CD4-positive, CD25-positive, alpha-beta regulatory T cell (primary cell): Measurements from ENCODE around the gene ASAP2. TPM values are rescaled to one million over a fixed set of nuclear protein-coding genes. Genes with fewer than 3 reads are reported as not detected.

ENCODE experiments used
- ATAC-seq, 2 donors: fragments of 150-1000 bp; cut with Tn5 transposase; one replicate each; pipeline ENCODE4 v1.10.0; 2021; ENCODE audit warnings: low read depth in 2 of 2, moderate number of reproducible peaks in 2 of 2, moderate library complexity in 1 of 2
- DNase-seq, 3 donors: peaks; one replicate each; pipeline versions ENCODE4 v3.0.0 to v3.0.0-alpha.2; 2012 to 2022; ENCODE audit warnings: mixed read lengths in 1 of 3
- H3K27ac ChIP-seq: one replicate; pipeline ENCODE4 v1.7.0; 2013; ENCODE audit warnings: mild to moderate bottlenecking, low read length; ENCODE audit not compliant: insufficient read depth, poor library complexity, severe bottlenecking
- H3K27me3 ChIP-seq: one replicate; pipeline ENCODE4 v1.7.0; 2013; ENCODE audit warnings: low read length; ENCODE audit not compliant: control insufficient read depth, insufficient read depth
- H3K36me3 ChIP-seq: one replicate; pipeline ENCODE4 v1.7.0; 2013; ENCODE audit warnings: mild to moderate bottlenecking, low read length, moderate library complexity; ENCODE audit not compliant: control insufficient read depth, insufficient read depth
- H3K4me1 ChIP-seq: 2 replicates; pipeline ENCODE4 v1.7.0; 2013; ENCODE audit warnings: mild to moderate bottlenecking, low read length; ENCODE audit not compliant: insufficient read depth, control insufficient read depth, poor library complexity, severe bottlenecking
- H3K4me3 ChIP-seq: one replicate; pipeline ENCODE4 v1.7.0; 2013; ENCODE audit warnings: low read depth, mild to moderate bottlenecking, low read length, moderate library complexity
- H3K9me3 ChIP-seq, 2 experiments: 1 replicate in 1 of 2; 2 replicates in 1 of 2; pipeline ENCODE4 v1.7.0; 2013; ENCODE audit warnings: low read length in 2 of 2, mild to moderate bottlenecking in 1 of 2, moderate library complexity in 1 of 2; ENCODE audit not compliant: control insufficient read depth in 2 of 2
- H3K27ac Mint-ChIP-seq, 3 donors: one replicate each; pipeline ENCODE4 v1.8.0; 2020 to 2022; ENCODE audit warnings: mild to moderate bottlenecking in 3 of 3, mixed read lengths in 3 of 3, moderate library complexity in 2 of 3
- H3K27me3 Mint-ChIP-seq: one replicate; pipeline ENCODE4 v1.8.0; 2022; ENCODE audit warnings: mild to moderate bottlenecking, mixed read lengths
- H3K36me3 Mint-ChIP-seq: one replicate; pipeline ENCODE4 v1.8.0; 2020; ENCODE audit warnings: mixed read lengths
- H3K4me1 Mint-ChIP-seq, 4 donors: one replicate each; pipeline ENCODE4 v1.8.0; 2020 to 2022; ENCODE audit warnings: mixed read lengths in 4 of 4, mild to moderate bottlenecking in 1 of 4
- H3K4me3 Mint-ChIP-seq, 4 donors: one replicate each; pipeline ENCODE4 v1.8.0; 2020 to 2022; ENCODE audit warnings: mild to moderate bottlenecking in 4 of 4, mixed read lengths in 4 of 4, moderate library complexity in 3 of 4
- H3K9me3 Mint-ChIP-seq, 7 donors: one replicate each; pipeline ENCODE4 v1.8.0; 2020 to 2022; ENCODE audit warnings: mixed read lengths in 7 of 7, mild to moderate bottlenecking in 3 of 7, moderate library complexity in 2 of 7
- polyA plus RNA-seq, 4 donors: library from polyadenylated mRNA; unstranded; fragments of 300-500 nt; fragmentation: Illumina TruSeq; gene quantifications; one replicate each; pipeline ENCODE4 v1.2.3, GENCODE V29; 2021
- total RNA-seq: library from RNA; stranded (reverse); gene quantifications from one replicate; pipeline ENCODE4 v1.2.3, GENCODE V29; 2022

Gene ASAP2
- total and polyA plus RNA-seq, 5 donors from 2014 or later, result 1.5 TPM; not detected in 4

DNA sequence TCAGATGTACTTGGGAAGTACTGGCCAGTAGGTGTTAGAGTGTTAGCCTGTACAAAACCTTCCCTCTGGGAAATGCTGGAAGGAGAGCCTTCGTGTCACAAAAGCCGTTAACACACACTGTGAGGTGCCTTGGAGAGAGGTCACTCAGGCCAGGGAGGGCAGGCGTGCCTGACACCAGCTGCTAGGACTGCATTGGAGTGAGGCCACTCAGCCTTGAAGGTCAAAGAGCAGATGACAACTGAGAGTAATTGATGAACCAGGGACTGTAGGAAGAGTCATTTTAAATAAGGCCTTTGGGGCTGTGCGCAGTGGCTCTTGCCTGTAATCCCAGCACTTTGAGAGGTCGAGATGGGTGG lies 45.4 kb downstream of the ASAP2 start:
- Mint-ChIP-seq H3K36me3 (no peaks in the 10 kb centered on the region), H3K27me3 (peaks cover 11% of the 10 kb centered on the region), H3K4me3 (no peak overlapping the region), H3K9me3 (no peaks in the 10 kb centered on the region), H3K4me1 (no peaks in the 10 kb centered on the region), H3K27ac (no peak overlapping the region)
- H3K27ac ChIP-seq, result no peak overlapping the region
- H3K9me3 ChIP-seq, result no peaks in the 10 kb centered on the region
- H3K4me3 ChIP-seq, result no peak overlapping the region
- H3K27me3 ChIP-seq, result no peaks in the 10 kb centered on the region
- no peaks in the 10 kb centered on the region for H3K4me1 ChIP-seq
- no peak for DNase-seq
- H3K36me3 ChIP-seq, result no peaks in the 10 kb centered on the region
- no peak for ATAC-seq

GRCh38 chr2:9255416-9255815 lies 48.8 kb downstream of the ASAP2 start:
- Histone ChIP-seq H3K9me3 (no peaks in the 10 kb centered on the region), H3K4me1 (no peaks in the 10 kb centered on the region), H3K27ac (no peak overlapping the region), H3K27me3 (no peaks in the 10 kb centered on the region), H3K36me3 (no peaks in the 10 kb centered on the region), H3K4me3 (no peak overlapping the region)
- Mint-ChIP-seq H3K9me3 (peaks cover 0 to 2% (median 0%) of the 10 kb centered on the region in 7 donors), H3K4me3 (no peak overlapping the region), H3K27me3 (peaks cover 20% of the 10 kb centered on the region), H3K27ac (no peak overlapping the region), H3K4me1 (no peaks in the 10 kb centered on the region), H3K36me3 (no peaks in the 10 kb centered on the region)
- ATAC-seq, result no peak
- DNase-seq, result no peak

- peaks cover 0 to 2% (median 0%) of the 10 kb centered on the region in 7 donors for H3K9me3 Mint-ChIP-seq
- Histone ChIP-seq H3K9me3 (no peaks in the 10 kb centered on the region), H3K27ac (no peak overlapping the region), H3K4me1 (no peaks in the 10 kb centered on the region), H3K27me3 (no peaks in the 10 kb centered on the region), H3K36me3 (no peaks in the 10 kb centered on the region), H3K4me3 (no peak overlapping the region)
- no peak for ATAC-seq
- no peaks in the 10 kb centered on the region for H3K4me1 Mint-ChIP-seq
- no peak overlapping the region for H3K4me3 Mint-ChIP-seq
- no peak for DNase-seq
- H3K27me3 Mint-ChIP-seq, result peaks cover 23% of the 10 kb centered on the region
- H3K27ac Mint-ChIP-seq, result no peak overlapping the region
- no peaks in the 10 kb centered on the region for H3K36me3 Mint-ChIP-seq
Measured at GRCh38 chr2:9256147-9256546, 49.5 kb downstream of the ASAP2 start.

DNA sequence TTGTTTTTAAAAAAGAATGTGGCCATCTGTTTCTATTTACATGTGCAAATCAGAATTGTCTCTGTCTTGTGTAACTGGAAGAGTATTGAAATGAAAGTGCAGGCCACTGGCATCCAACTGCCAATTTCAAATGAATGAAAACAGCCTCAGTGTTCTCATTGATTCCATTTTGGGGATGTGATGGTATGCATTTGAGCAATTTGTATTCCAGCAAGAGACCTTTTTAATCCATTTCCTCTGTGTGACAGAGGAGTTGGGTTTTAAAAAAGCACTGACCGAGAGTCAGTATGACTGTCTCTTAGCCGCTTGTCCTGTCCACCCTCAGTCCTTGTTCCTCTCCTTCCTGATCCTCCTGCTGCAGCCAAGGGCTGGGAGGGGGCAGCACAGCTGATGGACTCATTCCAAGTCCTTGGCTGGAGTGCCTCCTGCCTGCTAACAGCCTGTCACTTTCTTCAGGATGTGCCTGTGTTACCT lies 50.0 kb downstream of the ASAP2 start:
- no peaks in the 10 kb centered on the region for H3K4me1 Mint-ChIP-seq
- H3K27me3 Mint-ChIP-seq, result peaks cover 25% of the 10 kb centered on the region
- no peaks in the 10 kb centered on the region for H3K4me1 ChIP-seq
- H3K9me3 ChIP-seq, result no peaks in the 10 kb centered on the region
- DNase-seq (no peak), ATAC-seq (no peak)
- H3K4me3 ChIP-seq, result no peak overlapping the region
- no peaks in the 10 kb centered on the region for H3K36me3 Mint-ChIP-seq
- H3K9me3 Mint-ChIP-seq, result peaks cover 0 to 2% (median 0%) of the 10 kb centered on the region in 7 donors
- H3K4me3 Mint-ChIP-seq, result no peak overlapping the region
- no peak overlapping the region for H3K27ac Mint-ChIP-seq
- no peaks in the 10 kb centered on the region for H3K27me3 ChIP-seq
- no peaks in the 10 kb centered on the region for H3K36me3 ChIP-seq
- no peak overlapping the region for H3K27ac ChIP-seq

- Mint-ChIP-seq H3K4me1 (peaks cover 0 to 4% (median under 1%) of the 10 kb centered on the region in 4 donors), H3K9me3 (peaks cover 0 to 2% (median 0%) of the 10 kb centered on the region in 7 donors), H3K4me3 (no peak overlapping the region), H3K27me3 (peaks cover 32% of the 10 kb centered on the region), H3K36me3 (no peaks in the 10 kb centered on the region), H3K27ac (no peak overlapping the region)
- H3K36me3 ChIP-seq, result no peaks in the 10 kb centered on the region
- no peak overlapping the region for H3K27ac ChIP-seq
- DNase-seq (no peak), ATAC-seq (no peak)
- no peaks in the 10 kb centered on the region for H3K27me3 ChIP-seq
- no peak overlapping the region for H3K4me3 ChIP-seq
- no peaks in the 10 kb centered on the region for H3K4me1 ChIP-seq
- no peaks in the 10 kb centered on the region for H3K9me3 ChIP-seq
Measured at GRCh38 chr2:9258501-9258900, 51.9 kb downstream of the ASAP2 start.

DNA sequence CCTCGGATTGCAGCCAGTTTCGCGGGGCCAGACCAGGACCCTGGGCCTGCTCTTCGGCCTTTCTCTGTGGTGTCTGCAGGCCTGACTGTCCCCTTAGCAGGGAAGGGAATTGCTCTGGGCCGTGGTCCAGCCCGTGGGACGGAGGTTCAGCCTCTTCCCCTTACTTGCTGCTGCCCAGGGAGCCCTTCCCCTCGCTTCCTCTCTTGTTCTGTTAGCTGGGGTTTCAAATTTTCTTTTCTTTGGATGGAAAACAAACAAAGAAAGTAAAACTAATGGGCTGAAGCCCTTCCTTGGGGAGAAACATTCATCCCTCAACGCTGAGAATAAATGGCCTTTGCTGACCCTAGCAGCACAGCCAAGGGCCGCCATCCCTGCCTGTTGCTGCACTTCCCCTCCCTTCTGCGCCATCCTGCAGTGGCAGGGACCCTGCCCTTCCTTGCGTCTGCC lies 52.4 kb downstream of the ASAP2 start:
- H3K36me3 Mint-ChIP-seq, result no peaks in the 10 kb centered on the region
- H3K4me3 ChIP-seq, result no peak overlapping the region
- H3K9me3 Mint-ChIP-seq, result peaks cover 0 to 2% (median 0%) of the 10 kb centered on the region in 7 donors
- H3K27me3 Mint-ChIP-seq, result peaks cover 35% of the 10 kb centered on the region
- H3K4me1 ChIP-seq, result no peaks in the 10 kb centered on the region
- DNase-seq, result no peak
- H3K4me1 Mint-ChIP-seq, result peaks cover 0 to 6% (median under 1%) of the 10 kb centered on the region in 4 donors
- H3K27ac ChIP-seq, result no peak overlapping the region
- H3K9me3 ChIP-seq, result no peaks in the 10 kb centered on the region
- H3K36me3 ChIP-seq, result no peaks in the 10 kb centered on the region
- no peak for ATAC-seq
- no peak overlapping the region for H3K27ac Mint-ChIP-seq
- H3K4me3 Mint-ChIP-seq, result no peak overlapping the region
- no peaks in the 10 kb centered on the region for H3K27me3 ChIP-seq

- Histone ChIP-seq H3K9me3 (no peaks in the 10 kb centered on the region), H3K27ac (no peak overlapping the region), H3K4me3 (no peak overlapping the region), H3K4me1 (no peaks in the 10 kb centered on the region), H3K27me3 (no peaks in the 10 kb centered on the region), H3K36me3 (no peaks in the 10 kb centered on the region)
- Mint-ChIP-seq H3K4me1 (peaks cover 0 to 6% (median under 1%) of the 10 kb centered on the region in 4 donors), H3K27ac (peak overlapping the region in 1 of 3 donors; percentile 37), H3K9me3 (peaks cover 0 to 2% (median 0%) of the 10 kb centered on the region in 7 donors), H3K36me3 (no peaks in the 10 kb centered on the region), H3K4me3 (no peak overlapping the region), H3K27me3 (peaks cover 35% of the 10 kb centered on the region)
- DNase-seq, result no peak
- no peak for ATAC-seq
Measured at GRCh38 chr2:9260464-9260918, 53.9 kb downstream of the ASAP2 start.

DNA sequence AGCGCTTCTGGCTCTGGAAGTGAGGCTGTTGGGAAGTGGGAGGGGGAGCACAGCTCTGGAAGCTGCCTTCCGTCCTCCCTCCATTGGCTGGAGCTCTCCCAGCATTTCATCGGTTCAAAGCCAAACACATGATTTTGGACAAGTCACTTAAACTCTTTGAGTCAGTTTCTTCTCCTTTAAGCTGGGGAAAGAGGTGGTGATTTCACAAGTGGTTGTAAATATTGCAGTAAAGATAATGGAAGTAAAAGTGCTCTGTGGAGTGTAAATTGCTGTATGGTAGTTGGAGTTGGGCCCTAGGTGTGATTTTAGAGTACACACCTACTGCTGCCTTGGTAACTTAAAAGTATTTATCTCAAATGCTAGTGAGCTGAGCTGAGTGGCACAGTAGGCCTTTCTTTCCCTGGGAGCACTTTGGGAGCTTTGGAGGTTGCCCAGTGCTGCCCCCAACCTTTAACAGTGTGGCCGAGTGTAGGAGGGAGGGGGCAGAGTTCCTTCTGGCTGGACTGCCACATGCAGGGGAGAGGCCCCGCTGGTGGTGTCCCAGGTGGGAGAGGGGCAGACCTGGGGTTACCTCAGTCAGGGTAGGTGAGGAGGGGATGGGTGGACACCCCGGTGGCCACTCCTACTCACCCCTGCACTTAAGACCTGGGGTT lies 54.7 kb downstream of the ASAP2 start:
- H3K36me3 ChIP-seq, result no peaks in the 10 kb centered on the region
- Mint-ChIP-seq H3K4me1 (peaks cover 0 to 6% (median under 1%) of the 10 kb centered on the region in 4 donors), H3K36me3 (no peaks in the 10 kb centered on the region), H3K27ac (peak overlapping the region in 1 of 3 donors; percentile 37), H3K4me3 (no peak overlapping the region), H3K9me3 (peaks cover 0 to 2% (median 0%) of the 10 kb centered on the region in 7 donors), H3K27me3 (peaks cover 32% of the 10 kb centered on the region)
- H3K27me3 ChIP-seq, result no peaks in the 10 kb centered on the region
- no peaks in the 10 kb centered on the region for H3K9me3 ChIP-seq
- H3K4me1 ChIP-seq, result no peaks in the 10 kb centered on the region
- no peak overlapping the region for H3K27ac ChIP-seq
- DNase-seq (no peak), ATAC-seq (no peak)
- H3K4me3 ChIP-seq, result no peak overlapping the region
